ENCODE results near the gene ETNPPL.

DNA sequence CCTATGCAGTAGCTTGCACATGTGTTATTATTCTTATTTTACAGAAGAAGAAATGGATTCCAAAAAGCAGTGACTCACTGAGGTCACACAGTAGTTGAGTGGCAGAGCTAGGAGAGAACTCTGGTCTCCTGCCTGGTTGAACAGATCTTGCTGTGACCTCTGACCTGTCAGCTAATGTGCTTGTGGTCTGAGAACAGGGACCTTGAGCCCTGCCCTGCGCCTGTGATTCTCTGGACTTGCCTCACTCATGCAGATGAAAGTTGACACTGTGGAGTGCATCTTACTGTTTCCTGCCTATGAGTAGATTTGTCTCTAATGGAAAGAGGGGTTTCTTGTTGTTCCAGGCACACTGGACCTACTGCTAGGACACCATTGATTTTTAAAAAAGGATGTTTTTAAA lies 32.3 kb downstream of the ETNPPL start:
- no peak for TF ChIP-seq GATA2 (IDR thresholded peaks at IDR 0.05; ENCODE audit: low read depth, low read length)
- TF ChIP-seq GATA3 (IDR thresholded peaks at IDR 0.05; ENCODE audit: low read depth, low read length) = no peak
